ENCODE data around the gene NEAT1. TPM values are rescaled to one million over a fixed set of nuclear protein-coding genes. Genes with fewer than 3 reads are reported as not detected.
"Not testable (repeated sequence)": the region's sequence is repeated elsewhere in the genome, so short reads cannot be mapped to it uniquely, and the experiment has no call there.

The NEAT1 gene
- total RNA-seq, 2 experiments from 2014 or later: 593 to 683 TPM

GRCh38 chr11:65448418-65449105 is 26.0 kb downstream of the NEAT1 start:
- Mint-ChIP-seq H3K4me1 (ENCODE audit: low read depth) (peaks cover 16% of the 10 kb centered on the region), H3K27ac (no peak overlapping the region), H3K4me3 (no peak overlapping the region), H3K9me3 (peaks cover 3% of the 10 kb centered on the region), H3K36me3 (peaks cover 11% of the 10 kb centered on the region), H3K27me3 (no peaks in the 10 kb centered on the region)
- DNase-seq: peak; percentile 28
- intact Hi-C loops (cut with micrococcal nuclease): no loop called here
- POLR2A ChIA-PET: interaction anchor here (0.7 to 5.5 kb wide), 2 partner anchors 44 to 50 kb away, joined by 4 to 30 read pairs; partner anchors contain the start of gene MALAT1
- CTCF ChIA-PET: no interaction called here

DNA sequence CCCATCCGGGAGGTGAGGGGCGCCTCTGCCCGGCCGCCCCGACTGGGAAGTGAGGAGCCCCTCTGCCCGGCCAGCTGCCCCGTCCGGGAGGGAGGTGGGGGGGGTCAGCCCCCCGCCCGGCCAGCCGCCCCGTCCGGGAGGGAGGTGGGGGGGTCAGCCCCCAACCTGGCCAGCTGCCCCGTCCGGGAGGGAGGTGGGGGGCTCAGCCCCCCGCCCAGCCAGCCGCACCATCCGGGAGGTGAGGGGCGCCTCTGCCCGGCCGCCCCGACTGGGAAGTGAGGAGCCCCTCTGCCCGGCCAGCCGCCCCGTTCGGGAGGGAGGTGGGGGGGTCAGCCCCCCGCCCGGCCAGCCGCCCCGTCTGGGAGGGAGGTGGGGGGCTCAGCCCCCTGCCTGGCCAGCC is 28.7 kb downstream of the NEAT1 start:
- H3K36me3 Mint-ChIP-seq; intact Hi-C loops (cut with micrococcal nuclease); POLR2A ChIA-PET; H3K9me3 Mint-ChIP-seq; DNase-seq; H3K27ac Mint-ChIP-seq; H3K27me3 Mint-ChIP-seq; H3K4me3 Mint-ChIP-seq; CTCF ChIA-PET: not testable (repeated sequence)
- H3K4me1 Mint-ChIP-seq (ENCODE audit: low read depth): peaks cover 30% of the 10 kb centered on the region

DNA sequence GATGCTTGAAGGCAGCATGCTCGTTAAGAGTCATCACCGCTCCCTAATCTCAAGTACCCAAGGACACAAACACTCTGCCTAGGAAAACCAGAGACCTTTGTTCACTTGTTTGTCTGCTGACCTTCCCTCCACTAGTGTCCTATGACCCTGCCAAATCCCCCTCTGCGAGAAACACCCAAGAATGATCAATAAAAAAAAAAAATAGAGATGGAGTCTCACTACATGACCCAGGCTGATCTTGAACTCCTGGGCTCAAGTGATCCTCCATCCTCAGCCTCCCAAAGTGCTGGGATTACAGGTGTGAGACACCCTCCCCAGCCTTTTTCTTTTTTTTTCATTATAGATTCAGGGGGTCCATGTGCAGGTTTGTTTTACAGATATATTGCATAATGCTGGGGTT is 29.7 kb downstream of the NEAT1 start:
- H3K36me3 Mint-ChIP-seq; H3K27me3 Mint-ChIP-seq; CTCF ChIA-PET; H3K27ac Mint-ChIP-seq; H3K9me3 Mint-ChIP-seq; H3K4me3 Mint-ChIP-seq; DNase-seq; intact Hi-C loops (cut with micrococcal nuclease): not testable (repeated sequence)
- POLR2A ChIA-PET: interaction anchor here (1.0 kb wide), 1 partner anchor 20 kb away, joined by 3 read pairs; no protein-coding TSS in a partner anchor
- peaks cover 36% of the 10 kb centered on the region for H3K4me1 Mint-ChIP-seq (ENCODE audit: low read depth)

DNA sequence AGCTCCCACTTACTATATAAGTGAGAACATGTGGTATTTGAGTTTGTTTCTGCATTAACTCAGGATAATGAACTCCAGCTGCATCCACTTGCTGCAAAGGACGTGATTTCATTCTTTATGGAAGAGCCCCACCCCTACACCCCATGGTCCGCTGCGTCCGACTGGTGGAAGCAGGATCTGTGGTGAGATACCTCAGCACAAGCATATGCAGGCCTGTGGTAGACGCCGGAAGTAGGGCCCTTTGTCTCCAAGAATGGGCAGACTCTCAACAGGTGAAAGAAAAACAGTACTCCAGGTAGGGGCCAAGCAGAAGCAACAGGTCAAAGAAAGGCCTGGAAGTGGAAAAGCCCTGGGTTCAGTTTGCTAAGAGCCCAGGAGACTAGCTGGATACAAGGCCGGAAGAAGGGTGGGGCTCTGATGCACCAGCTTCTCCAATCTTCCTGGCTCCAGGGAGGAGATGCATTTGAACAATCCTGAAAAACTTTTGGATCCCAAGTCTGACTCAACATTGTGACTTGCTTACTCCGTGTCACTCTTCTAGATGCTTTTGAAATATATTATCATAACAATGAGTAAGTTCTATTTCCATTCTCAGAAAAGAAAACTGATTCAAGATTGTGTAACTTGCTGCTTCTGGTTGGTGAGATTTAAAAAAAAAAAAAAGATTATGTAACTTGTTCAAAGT is 30.4 kb downstream of the NEAT1 start:
- Mint-ChIP-seq H3K27ac (peak overlapping the region; percentile 45), H3K27me3 (no peaks in the 10 kb centered on the region), H3K4me3 (no peak overlapping the region), H3K4me1 (ENCODE audit: low read depth) (peaks cover 36% of the 10 kb centered on the region), H3K9me3 (peaks cover 3% of the 10 kb centered on the region), H3K36me3 (no peaks in the 10 kb centered on the region)
- ChIA-PET CTCF (interaction anchor here (0.7 kb wide), 1 partner anchor 25 kb away, joined by 3 read pairs; no protein-coding TSS in a partner anchor), POLR2A (interaction anchor here (0.6 to 1.1 kb wide), 3 partner anchors 14 to 37 kb away, joined by 3 read pairs; no protein-coding TSS in a partner anchor)
- DNase-seq: no peak
- intact Hi-C loops (cut with micrococcal nuclease): no loop called here

- peaks cover 38% of the 10 kb centered on the region for H3K4me1 Mint-ChIP-seq (ENCODE audit: low read depth)
- CTCF ChIA-PET: no interaction called here
- peak overlapping the region; percentile 91 for H3K4me3 Mint-ChIP-seq
- no peak for DNase-seq
- POLR2A ChIA-PET: interaction anchor here (0.8 to 1.7 kb wide), 3 partner anchors 18 to 44 kb away, joined by 3 to 8 read pairs (median 3); partner anchors contain the start of gene MALAT1
- peaks cover 3% of the 10 kb centered on the region for H3K9me3 Mint-ChIP-seq
- intact Hi-C loops (cut with micrococcal nuclease): loop anchor here (2.0 kb wide), 1 partner anchor 14 kb away; no protein-coding TSS in a partner anchor
- H3K36me3 Mint-ChIP-seq: no peaks in the 10 kb centered on the region
- no peaks in the 10 kb centered on the region for H3K27me3 Mint-ChIP-seq
- H3K27ac Mint-ChIP-seq: no peak overlapping the region
Observed at GRCh38 chr11:65454311-65454695, 31.7 kb downstream of the NEAT1 start.

GRCh38 chr11:65454696-65455456 is 32.3 kb downstream of the NEAT1 start:
- Mint-ChIP-seq H3K9me3 (no peaks in the 10 kb centered on the region), H3K27ac (peak overlapping the region; percentile 79), H3K27me3 (no peaks in the 10 kb centered on the region), H3K36me3 (no peaks in the 10 kb centered on the region), H3K4me1 (ENCODE audit: low read depth) (peaks cover 41% of the 10 kb centered on the region), H3K4me3 (peak overlapping the region; percentile 91)
- DNase-seq: peak; percentile 92
- POLR2A ChIA-PET: interaction anchor here (1.0 to 1.7 kb wide), 5 partner anchors 9 to 46 kb away, joined by 3 to 12 read pairs (median 5); partner anchors contain the start of gene MALAT1
- intact Hi-C loops (cut with micrococcal nuclease): loop anchor here (2.0 kb wide), 1 partner anchor 14 kb away; no protein-coding TSS in a partner anchor
- CTCF ChIA-PET: interaction anchor here (1.1 to 1.4 kb wide), 2 partner anchors 39 to 54 kb away, joined by 4 to 7 read pairs; no protein-coding TSS in a partner anchor

DNA sequence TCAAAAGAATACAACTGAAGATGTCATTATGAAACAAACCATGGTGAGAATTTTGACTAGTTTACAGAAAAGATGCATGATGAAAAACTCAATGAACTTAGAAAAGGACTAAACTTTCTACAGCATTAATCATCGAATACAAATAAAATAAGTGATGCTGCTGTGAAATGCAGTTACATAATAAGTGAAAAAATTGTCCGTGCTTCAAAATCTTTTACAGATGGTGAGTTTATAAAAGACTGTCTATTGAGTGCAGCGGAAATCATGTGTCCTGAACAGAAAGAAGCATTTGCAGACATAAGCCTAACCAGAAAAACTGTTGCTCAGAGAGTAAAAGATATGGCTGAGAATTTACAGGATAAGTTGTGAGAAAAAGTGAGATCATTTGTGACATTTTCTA is 33.8 kb downstream of the NEAT1 start:
- no peak for DNase-seq
- Mint-ChIP-seq H3K4me3 (peak overlapping the region; percentile 53), H3K4me1 (ENCODE audit: low read depth) (peaks cover 41% of the 10 kb centered on the region), H3K36me3 (no peaks in the 10 kb centered on the region), H3K9me3 (no peaks in the 10 kb centered on the region), H3K27ac (peak overlapping the region; percentile 26), H3K27me3 (no peaks in the 10 kb centered on the region)
- ChIA-PET POLR2A (interaction anchor here (0.7 kb wide), 1 partner anchor 16 kb away, joined by 3 read pairs; no protein-coding TSS in a partner anchor), CTCF (no interaction called here)
- intact Hi-C loops (cut with micrococcal nuclease): no loop called here

GRCh38 chr11:65459552-65459951 is 37.0 kb downstream of the NEAT1 start:
- H3K4me3 Mint-ChIP-seq: no peak overlapping the region
- H3K36me3 Mint-ChIP-seq: no peaks in the 10 kb centered on the region
- H3K4me1 Mint-ChIP-seq (ENCODE audit: low read depth): peaks cover 25% of the 10 kb centered on the region
- ChIA-PET CTCF (interaction anchor here (1.8 to 2.7 kb wide), 2 partner anchors 9 to 43 kb away, joined by 5 to 11 read pairs; no protein-coding TSS in a partner anchor), POLR2A (interaction anchor here (1.4 kb wide), 1 partner anchor 13 kb away, joined by 3 read pairs; no protein-coding TSS in a partner anchor)
- no peaks in the 10 kb centered on the region for H3K27me3 Mint-ChIP-seq
- no peaks in the 10 kb centered on the region for H3K9me3 Mint-ChIP-seq
- no peak for DNase-seq
- H3K27ac Mint-ChIP-seq: no peak overlapping the region
- intact Hi-C loops (cut with micrococcal nuclease): no loop called here

DNA sequence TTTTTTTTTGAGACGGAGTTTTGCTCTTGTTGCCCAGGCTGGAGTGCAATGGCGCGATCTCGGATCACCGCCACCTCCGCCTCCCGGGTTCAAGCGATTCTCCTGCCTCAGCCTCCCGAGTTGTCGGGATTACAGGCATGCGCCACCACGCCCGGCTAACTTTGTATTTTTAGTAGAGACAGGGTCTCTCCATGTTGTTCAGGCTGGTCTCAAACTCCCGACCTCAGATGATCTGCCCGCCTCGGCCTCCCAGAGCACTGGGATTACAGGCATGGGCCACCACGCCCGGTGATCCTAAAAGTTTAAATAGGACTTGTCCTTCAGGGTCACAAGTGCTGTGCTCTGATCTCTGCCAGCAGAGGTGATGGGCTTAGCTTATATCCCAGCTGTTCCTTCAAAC is 42.9 kb downstream of the NEAT1 start:
- H3K9me3 Mint-ChIP-seq; H3K4me1 Mint-ChIP-seq (ENCODE audit: low read depth); CTCF ChIA-PET; H3K27ac Mint-ChIP-seq; H3K27me3 Mint-ChIP-seq; H3K4me3 Mint-ChIP-seq; H3K36me3 Mint-ChIP-seq; DNase-seq; intact Hi-C loops (cut with micrococcal nuclease): not testable (repeated sequence)
- POLR2A ChIA-PET: interaction anchor here (0.6 to 1.3 kb wide), 2 partner anchors 31 to 132 kb away, joined by 3 to 4 read pairs; no protein-coding TSS in a partner anchor

- H3K27ac Mint-ChIP-seq; DNase-seq; H3K9me3 Mint-ChIP-seq; H3K4me3 Mint-ChIP-seq; CTCF ChIA-PET; intact Hi-C loops (cut with micrococcal nuclease); H3K27me3 Mint-ChIP-seq; H3K36me3 Mint-ChIP-seq: not testable (repeated sequence)
- POLR2A ChIA-PET: interaction anchor here (0.6 to 15.3 kb wide), 3 partner anchors 14 to 66 kb away, joined by 3 to 824 read pairs (median 4); partner anchors contain the start of gene MALAT1
- H3K4me1 Mint-ChIP-seq (ENCODE audit: low read depth): peaks cover 24% of the 10 kb centered on the region
Observed at GRCh38 chr11:65467306-65467705, 44.7 kb downstream of the NEAT1 start.

- H3K27ac Mint-ChIP-seq: peak overlapping the region; percentile 55
- intact Hi-C loops (cut with micrococcal nuclease): loop anchor here (1.0 to 2.0 kb wide), 2 partner anchors 14 to 53 kb away; no protein-coding TSS in a partner anchor
- CTCF ChIA-PET: interaction anchor here (0.7 to 2.3 kb wide), 15 partner anchors 9 to 136 kb away, joined by 3 to 40 read pairs (median 4); partner anchors contain the start of gene DPF2
Observed at GRCh38 chr11:65468874-65469333, 46.3 kb downstream of the NEAT1 start.

More at GRCh38 chr11:65468874-65469333, 46.3 kb downstream of the NEAT1 start:
- Mint-ChIP-seq H3K4me1 (ENCODE audit: low read depth) (peaks cover 24% of the 10 kb centered on the region), H3K36me3 (peaks cover 2% of the 10 kb centered on the region), H3K27me3 (no peaks in the 10 kb centered on the region), H3K4me3 (no peak overlapping the region), H3K9me3 (no peaks in the 10 kb centered on the region)
- DNase-seq: peak; percentile 90
- POLR2A ChIA-PET: interaction anchor here (0.9 to 15.3 kb wide), 4 partner anchors 29 to 51 kb away, joined by 4 to 824 read pairs (median 8); partner anchors contain the start of genes MALAT1 and NEAT1
